Naive B cell (primary cell): Measurements from ENCODE around the gene ATAD2B. TPM values are rescaled to one million over a fixed set of nuclear protein-coding genes. Genes with fewer than 3 reads are reported as not detected.
A peak's percentile ranks its signal among the peaks of the same experiment; 100 is the strongest.
"Not testable (repeated sequence)": the region's sequence is repeated elsewhere in the genome, so short reads cannot be mapped to it uniquely, and the experiment has no call there.

ENCODE experiments used
- ATAC-seq, 2 donors: fragments of 150-1000 bp; cut with Tn5 transposase; 2 replicates each; pipeline ENCODE4 v1.10.0; 2021; ENCODE audit warnings: low read depth in 2 of 2, mild to moderate bottlenecking in 2 of 2, moderate library complexity in 2 of 2
- DNase-seq: peaks from one replicate; pipeline ENCODE4 v3.0.0; 2022
- H3K27ac Mint-ChIP-seq, 6 donors: one replicate each; pipeline ENCODE4 v1.8.0; 2020 to 2022; ENCODE audit warnings: mild to moderate bottlenecking in 6 of 6, mixed read lengths in 6 of 6, moderate library complexity in 5 of 6, inconsistent platforms in 2 of 6
- H3K27me3 Mint-ChIP-seq, 3 donors: one replicate each; pipeline ENCODE4 v1.8.0; 2021 to 2022; ENCODE audit warnings: mixed read lengths in 3 of 3, mild to moderate bottlenecking in 1 of 3
- H3K36me3 Mint-ChIP-seq, 2 donors: one replicate each; pipeline ENCODE4 v1.8.0; 2020 to 2022; ENCODE audit warnings: mixed read lengths in 2 of 2, inconsistent platforms in 1 of 2, mild to moderate bottlenecking in 1 of 2
- H3K4me1 Mint-ChIP-seq, 3 donors: one replicate each; pipeline ENCODE4 v1.8.0; 2020 to 2022; ENCODE audit warnings: mixed read lengths in 3 of 3, inconsistent platforms in 1 of 3, mild to moderate bottlenecking in 1 of 3, moderate library complexity in 1 of 3
- H3K4me3 Mint-ChIP-seq, 8 donors: one replicate each; pipeline ENCODE4 v1.8.0; 2020 to 2022; ENCODE audit warnings: mild to moderate bottlenecking in 8 of 8, mixed read lengths in 8 of 8, moderate library complexity in 8 of 8, inconsistent platforms in 2 of 8
- H3K9me3 Mint-ChIP-seq, 7 donors: one replicate each; pipeline ENCODE4 v1.8.0; 2020 to 2022; ENCODE audit warnings: mixed read lengths in 7 of 7, mild to moderate bottlenecking in 5 of 7, inconsistent platforms in 2 of 7, moderate library complexity in 1 of 7
- polyA plus RNA-seq, 6 donors: library from polyadenylated mRNA; unstranded; fragments of 300-500 nt; fragmentation: Illumina TruSeq; gene quantifications; one replicate each; pipeline ENCODE4 v1.2.3, GENCODE V29; 2021; ENCODE audit warnings: low read depth in 6 of 6

ATAD2B gene
- 10 to 100 TPM in 4 of 6 donors, 1 to 10 TPM in 2; 8.7 to 21.6 (median 15.0) TPM for polyA plus RNA-seq

DNA sequence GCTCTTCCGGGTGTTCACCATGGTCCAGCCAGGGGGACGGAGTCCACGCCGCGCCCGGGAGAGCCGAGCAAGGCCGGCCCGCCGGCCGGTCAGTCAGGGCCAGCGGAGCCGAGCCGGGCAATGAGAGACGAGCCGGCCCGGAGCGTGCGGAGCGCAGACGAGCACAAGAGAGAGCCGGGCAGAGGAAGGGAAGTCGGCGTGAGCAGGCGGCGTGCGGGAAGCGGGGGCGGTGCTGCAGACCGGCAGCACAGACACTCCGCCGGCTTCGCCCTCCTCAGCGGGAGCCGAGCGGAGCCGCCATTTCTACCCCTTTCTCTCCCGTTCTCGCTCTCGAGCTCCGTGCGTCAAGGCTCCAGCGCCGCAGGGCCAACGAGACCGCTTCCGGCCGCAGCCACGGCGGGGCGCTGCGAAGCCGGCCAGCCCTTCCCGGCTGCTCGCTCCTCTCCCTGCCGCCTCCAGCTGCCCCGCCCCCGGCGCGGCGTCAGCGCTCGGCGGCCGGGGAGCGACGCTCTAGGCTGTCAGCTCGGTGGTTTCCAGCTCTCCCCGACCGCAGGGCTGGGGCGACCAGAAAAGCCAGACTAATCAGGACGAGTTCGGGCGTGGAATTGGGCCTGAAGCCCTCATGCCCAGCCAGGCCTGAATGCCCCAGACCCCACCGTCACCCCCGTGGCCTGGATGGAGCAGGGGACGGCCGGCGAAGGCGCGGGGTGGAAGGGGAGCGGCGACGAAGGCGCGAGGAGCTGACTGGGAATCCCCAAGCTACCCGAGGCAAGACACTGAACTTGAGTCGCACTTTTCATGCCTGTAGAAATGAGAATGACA, at the start of gene ATAD2B:
Gene ATAD2B, minus strand, starts transcription at position 374 of the 822 bp plus-strand sequence. Its CDS starts 353 bp downstream, at position 21.
- peak; percentile 66 to 71 for ATAC-seq
- H3K27me3 Mint-ChIP-seq, result no peaks in the 10 kb centered on the region
- no peaks in the 10 kb centered on the region for H3K36me3 Mint-ChIP-seq
- peak within 1 kb of the TSS; percentile 99 to 100 (median 100) for H3K27ac Mint-ChIP-seq
- peaks cover 39 to 47% (median 45%) of the 10 kb centered on the region in 3 donors for H3K4me1 Mint-ChIP-seq
- peak within 1 kb of the TSS; percentile 93 to 99 (median 96) for H3K4me3 Mint-ChIP-seq
- DNase-seq, result peak; percentile 96
- H3K9me3 Mint-ChIP-seq, result no peaks in the 10 kb centered on the region

DNA sequence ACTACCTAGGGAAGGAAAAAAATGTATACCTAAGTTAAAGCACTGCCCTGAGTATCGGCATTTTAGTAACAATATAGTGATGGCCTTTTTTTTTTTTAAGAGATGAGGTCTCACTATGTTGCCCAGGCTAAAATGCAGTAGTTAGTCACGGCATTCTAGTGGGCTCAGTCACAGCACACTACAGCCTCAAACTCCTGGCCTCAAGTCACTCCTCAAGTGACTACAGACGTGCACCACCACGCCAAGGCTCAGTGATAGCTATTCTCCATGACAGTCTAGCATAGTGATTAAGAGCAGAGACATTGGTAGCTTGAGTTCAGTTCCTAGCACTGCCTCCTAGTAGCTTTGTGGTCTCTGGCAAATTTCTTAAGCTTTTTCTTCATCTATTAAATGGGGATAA, 40.9 kb upstream of the ATAD2B start:
- Mint-ChIP-seq H3K9me3 (peaks cover 0 to 2% (median 0%) of the 10 kb centered on the region in 7 donors), H3K36me3 (peaks cover 0 to 5% of the 10 kb centered on the region in 2 donors), H3K27me3 (no peaks in the 10 kb centered on the region), H3K4me3 (no peak overlapping the region), H3K27ac (no peak overlapping the region), H3K4me1 (peaks cover 0 to 4% (median 2%) of the 10 kb centered on the region in 3 donors)
- DNase-seq (no peak), ATAC-seq (no peak)

DNA sequence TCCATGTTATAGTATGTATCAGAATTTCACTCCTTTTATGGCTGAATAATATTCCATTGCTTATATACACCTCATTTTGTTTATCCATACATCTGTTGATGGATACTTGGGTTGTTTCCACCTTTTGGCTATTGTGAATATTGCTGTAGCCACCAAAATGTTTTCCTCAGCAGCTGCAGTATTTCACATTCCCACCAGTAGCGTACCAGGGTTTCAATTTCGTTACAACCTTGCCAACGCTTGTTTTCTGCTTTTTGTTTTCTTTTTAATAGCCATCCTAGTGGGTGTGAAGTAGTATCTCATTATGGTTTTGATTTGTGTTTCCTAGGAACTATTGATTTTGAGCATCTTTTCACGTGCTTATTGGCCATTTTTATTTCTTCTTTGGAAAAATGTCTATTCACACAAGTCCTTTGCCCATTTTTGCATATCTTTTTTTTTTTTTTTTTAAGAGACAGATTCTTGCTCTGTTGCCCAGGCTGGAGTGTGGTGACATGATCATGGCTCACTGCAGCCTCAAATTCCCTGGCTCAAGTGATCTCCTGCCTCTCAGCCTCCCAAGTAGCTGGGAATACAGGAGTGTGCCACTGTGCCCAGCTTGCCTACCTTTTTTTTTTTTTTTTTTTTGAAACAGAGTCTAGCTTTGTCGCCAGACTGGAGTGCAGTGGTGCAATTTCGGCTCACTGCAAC, 27.5 kb upstream of the ATAD2B start:
- DNase-seq, result no peak

DNA sequence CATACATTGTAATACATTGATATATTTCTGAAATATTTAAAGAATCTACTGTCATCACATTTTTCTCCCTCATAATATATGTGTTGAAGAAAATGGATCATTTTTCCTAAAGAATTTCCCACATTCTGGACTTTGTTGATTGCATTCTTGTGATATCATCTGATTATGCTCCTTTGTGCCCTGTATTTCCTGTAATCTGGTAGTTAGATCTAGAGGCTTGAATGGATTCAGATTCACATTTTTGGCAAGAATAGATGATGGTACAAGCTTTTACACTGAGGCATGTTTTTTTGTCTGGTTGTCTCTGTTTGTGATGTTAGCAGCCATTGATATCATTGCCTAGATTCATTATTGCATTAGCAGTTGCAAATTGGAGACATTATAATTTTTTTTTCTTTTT, 26.7 kb upstream of the ATAD2B start:
- H3K27ac Mint-ChIP-seq, result no peak overlapping the region
- no peaks in the 10 kb centered on the region for H3K9me3 Mint-ChIP-seq
- H3K4me1 Mint-ChIP-seq, result peaks cover 0 to 5% (median 4%) of the 10 kb centered on the region in 3 donors
- DNase-seq, result no peak
- no peaks in the 10 kb centered on the region for H3K27me3 Mint-ChIP-seq
- no peak overlapping the region for H3K4me3 Mint-ChIP-seq
- no peak for ATAC-seq
- H3K36me3 Mint-ChIP-seq, result no peaks in the 10 kb centered on the region

More for the DNA sequence above, 27.5 kb upstream of the ATAD2B start:
- Mint-ChIP-seq H3K9me3 (no peaks in the 10 kb centered on the region), H3K36me3 (no peaks in the 10 kb centered on the region), H3K4me3 (no peak overlapping the region), H3K27ac (no peak overlapping the region), H3K27me3 (no peaks in the 10 kb centered on the region), H3K4me1 (peaks cover 0 to 5% (median 4%) of the 10 kb centered on the region in 3 donors)
- ATAC-seq, result no peak

DNA sequence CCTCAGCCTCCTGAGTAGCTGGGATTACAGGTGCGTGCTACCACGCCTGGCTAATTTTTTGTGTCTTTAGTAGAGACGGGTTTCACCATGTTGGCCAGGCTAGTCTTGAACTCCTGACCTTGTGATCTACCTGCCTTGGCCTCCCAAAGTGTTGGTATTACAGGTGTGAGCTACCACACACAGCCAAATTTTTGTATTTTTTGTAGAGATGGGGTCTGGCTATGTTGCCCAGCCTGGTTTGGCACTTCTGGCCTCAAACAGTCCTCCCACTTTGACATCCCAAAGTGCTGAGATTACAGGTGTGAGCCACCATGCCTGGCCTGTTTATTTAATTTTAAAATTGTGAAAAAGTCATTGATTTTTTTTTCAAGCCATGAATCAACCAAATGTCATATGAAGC, 25.6 kb upstream of the ATAD2B start:
- not testable (repeated sequence) for H3K4me3 Mint-ChIP-seq, H3K27me3 Mint-ChIP-seq, H3K27ac Mint-ChIP-seq, H3K36me3 Mint-ChIP-seq, H3K4me1 Mint-ChIP-seq, ATAC-seq, H3K9me3 Mint-ChIP-seq, DNase-seq

DNA sequence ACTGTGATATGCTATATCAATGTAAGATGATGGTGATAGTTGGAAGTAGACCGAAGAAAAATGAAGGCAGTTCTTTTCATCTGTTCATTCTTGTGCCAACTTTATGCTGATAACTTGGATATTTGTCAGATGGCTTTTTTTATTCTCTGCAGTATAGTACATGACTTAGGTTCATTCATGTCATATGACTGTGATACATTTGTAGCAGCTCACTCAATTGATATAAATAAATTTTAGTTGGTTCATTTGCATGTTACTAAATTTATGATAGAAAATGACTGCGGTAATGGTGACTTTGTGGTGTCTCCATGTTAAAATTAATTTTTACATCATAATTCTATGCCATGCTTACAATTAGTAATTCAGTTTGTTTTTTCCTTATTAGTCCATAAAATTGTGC, 20.4 kb upstream of the ATAD2B start:
- H3K36me3 Mint-ChIP-seq, result no peaks in the 10 kb centered on the region
- no peaks in the 10 kb centered on the region for H3K27me3 Mint-ChIP-seq
- DNase-seq (no peak), ATAC-seq (no peak)
- no peak overlapping the region for H3K4me3 Mint-ChIP-seq
- H3K4me1 Mint-ChIP-seq, result peaks cover 0 to 12% (median 0%) of the 10 kb centered on the region in 3 donors
- H3K9me3 Mint-ChIP-seq, result no peaks in the 10 kb centered on the region
- peak overlapping the region in 1 of 6 donors; percentile 33 for H3K27ac Mint-ChIP-seq

DNA sequence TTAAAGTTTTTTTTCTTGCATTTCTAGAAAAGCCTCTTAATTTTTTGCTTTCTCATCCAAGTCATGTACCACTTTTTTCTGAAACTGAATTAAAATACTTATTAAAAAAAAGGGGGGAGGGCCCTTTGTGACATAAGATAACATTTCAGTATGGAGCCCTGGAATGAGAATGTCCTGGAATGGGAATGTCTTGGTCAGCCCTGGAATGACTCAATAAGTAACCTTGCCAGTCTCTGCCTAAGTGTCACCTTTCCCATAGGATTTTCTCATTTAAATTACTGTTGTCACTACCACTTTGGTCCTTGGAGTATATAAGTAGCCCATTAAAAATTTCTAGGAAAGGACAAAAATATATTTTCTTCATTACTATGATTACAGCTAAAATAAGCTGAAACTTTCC, 18.1 kb upstream of the ATAD2B start:
- ATAC-seq (no peak), DNase-seq (no peak)
- H3K9me3 Mint-ChIP-seq, result no peaks in the 10 kb centered on the region
- no peak overlapping the region for H3K4me3 Mint-ChIP-seq
- no peaks in the 10 kb centered on the region for H3K36me3 Mint-ChIP-seq
- peaks cover 7 to 16% (median 12%) of the 10 kb centered on the region in 3 donors for H3K4me1 Mint-ChIP-seq
- H3K27me3 Mint-ChIP-seq, result no peaks in the 10 kb centered on the region
- H3K27ac Mint-ChIP-seq, result no peak overlapping the region

DNA sequence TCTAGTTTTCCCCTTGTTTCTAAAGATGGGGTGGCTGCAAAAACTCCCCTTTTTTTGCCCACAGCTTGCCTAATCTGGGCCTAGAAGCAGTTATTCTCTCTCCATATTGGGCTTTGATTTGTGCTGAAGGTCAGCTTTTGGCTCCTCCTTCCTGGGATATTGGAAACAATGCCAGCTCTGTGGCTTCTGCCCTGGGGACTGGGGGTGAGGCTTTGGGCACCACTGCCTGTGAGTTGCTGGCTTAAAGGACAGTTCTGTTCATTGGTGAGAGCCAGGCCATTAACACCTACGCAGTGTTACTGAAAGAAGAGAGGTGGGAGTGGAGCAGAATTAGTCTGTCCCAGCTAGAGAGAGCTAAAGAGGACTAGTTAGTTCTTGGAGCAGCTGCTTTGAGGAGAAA, 17.6 kb upstream of the ATAD2B start:
- Mint-ChIP-seq H3K27me3 (peaks cover 0 to under 1% (median 0%) of the 10 kb centered on the region in 3 donors), H3K36me3 (no peaks in the 10 kb centered on the region), H3K9me3 (no peaks in the 10 kb centered on the region), H3K27ac (no peak overlapping the region), H3K4me1 (peaks cover 11 to 21% (median 12%) of the 10 kb centered on the region in 3 donors), H3K4me3 (peak overlapping the region in 2 of 8 donors; percentile 17 to 55)
- ATAC-seq (no peak), DNase-seq (no peak)

DNA sequence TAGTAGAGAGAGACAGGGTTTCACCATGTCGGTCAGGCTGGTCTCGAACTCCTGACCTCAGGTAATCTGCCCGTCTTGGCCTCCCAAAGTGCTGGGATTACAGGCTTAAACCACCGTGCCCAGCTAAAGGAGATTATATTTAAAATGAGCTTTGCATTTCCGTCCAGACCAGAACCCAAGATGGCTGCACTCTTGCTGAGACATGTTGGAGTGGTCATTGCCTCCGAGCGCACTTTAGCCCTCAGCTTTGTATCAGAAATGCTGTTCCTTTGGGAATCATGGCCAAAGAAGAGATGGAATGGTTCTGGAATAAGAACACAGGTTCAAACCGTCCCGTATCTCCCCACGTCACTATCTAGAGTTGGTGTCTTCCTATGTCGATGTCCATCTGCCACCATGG, 16.7 kb upstream of the ATAD2B start:
- Mint-ChIP-seq H3K4me3 (peak overlapping the region in 1 of 8 donors; percentile 55), H3K27me3 (peaks cover 0 to 4% (median 0%) of the 10 kb centered on the region in 3 donors), H3K27ac (no peak overlapping the region), H3K4me1 (peaks cover 19 to 27% (median 19%) of the 10 kb centered on the region in 3 donors), H3K36me3 (no peaks in the 10 kb centered on the region), H3K9me3 (no peaks in the 10 kb centered on the region)
- ATAC-seq (no peak), DNase-seq (no peak)

DNA sequence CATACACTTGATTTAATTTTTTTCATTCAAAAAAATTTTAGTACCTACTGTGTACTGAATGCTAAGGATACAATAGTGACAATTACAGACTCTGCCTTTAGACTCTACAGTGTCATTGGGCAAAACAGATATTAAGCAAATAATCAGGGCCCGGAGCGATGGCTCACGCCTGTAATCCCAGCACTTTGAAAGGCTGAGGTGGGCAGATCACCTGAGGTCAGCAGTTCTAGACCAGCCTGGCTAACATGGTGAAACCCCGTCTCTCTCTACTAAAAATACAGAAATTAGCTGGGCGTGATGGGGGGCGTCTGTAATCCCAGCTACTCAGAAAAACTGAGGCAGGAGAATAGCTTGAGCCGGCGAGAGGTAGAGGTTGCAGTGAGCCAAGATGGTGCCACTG, 14.7 kb upstream of the ATAD2B start:
- H3K27ac Mint-ChIP-seq, result peak overlapping the region in 1 of 6 donors; percentile 88

DNA sequence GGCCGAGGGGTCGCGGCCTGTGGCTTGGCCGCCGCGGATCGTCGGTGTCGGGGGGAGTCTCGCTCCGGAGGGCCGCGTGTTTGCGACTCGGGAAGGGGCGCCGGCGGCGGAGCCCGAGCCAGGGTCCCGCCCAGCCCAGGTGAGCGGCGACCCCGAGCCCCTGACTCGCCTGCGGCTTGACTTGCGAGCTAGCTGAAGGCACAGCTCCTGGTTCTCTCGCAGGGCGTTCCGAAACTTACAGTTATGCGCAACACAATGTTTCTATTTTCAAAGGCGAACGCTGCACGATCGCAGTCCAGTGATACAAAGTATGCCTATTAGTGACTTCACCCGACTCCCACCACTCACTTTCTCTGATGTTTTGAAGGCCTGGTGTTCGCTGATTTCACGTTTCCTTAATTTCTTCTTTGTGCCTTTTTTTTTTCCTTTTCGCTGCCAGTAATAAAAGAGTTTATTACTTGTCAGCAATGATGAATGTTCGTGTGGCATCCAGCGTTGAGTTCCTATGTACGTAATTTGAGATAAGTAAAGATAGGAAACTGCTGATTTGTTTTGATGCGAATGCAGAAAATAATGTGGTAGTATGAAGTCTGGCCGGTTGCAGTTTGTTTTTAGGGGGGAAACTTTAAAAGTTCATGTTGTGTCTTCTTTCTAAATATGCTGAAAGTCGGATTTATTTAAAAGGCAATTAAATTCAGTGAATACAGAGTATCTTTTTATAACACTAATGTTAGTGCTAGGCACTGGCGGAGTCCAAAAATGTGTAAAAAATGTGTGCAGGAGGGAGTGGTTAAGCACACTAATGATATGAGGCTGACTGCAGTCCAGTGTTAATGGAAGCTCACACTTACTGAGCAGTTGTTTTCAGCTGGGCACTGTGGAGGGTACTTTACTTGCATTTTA, 14.0 kb upstream of the ATAD2B start:
- ATAC-seq, result peak; percentile 57 to 58
- H3K9me3 Mint-ChIP-seq, result no peaks in the 10 kb centered on the region
- peaks cover 19 to 27% (median 19%) of the 10 kb centered on the region in 3 donors for H3K4me1 Mint-ChIP-seq
- peak overlapping the region in 5 of 6 donors; percentile 20 to 92 (median 74) for H3K27ac Mint-ChIP-seq
- DNase-seq, result no peak
- H3K4me3 Mint-ChIP-seq, result peak overlapping the region; percentile 80 to 96 (median 90)
- H3K27me3 Mint-ChIP-seq, result peaks cover 0 to 4% (median 0%) of the 10 kb centered on the region in 3 donors
- H3K36me3 Mint-ChIP-seq, result no peaks in the 10 kb centered on the region

More for the DNA sequence above, 14.7 kb upstream of the ATAD2B start:
- DNase-seq, result no peak
- peak overlapping the region in 4 of 8 donors; percentile 10 to 96 (median 58) for H3K4me3 Mint-ChIP-seq
- no peaks in the 10 kb centered on the region for H3K9me3 Mint-ChIP-seq
- ATAC-seq, result no peak
- H3K27me3 Mint-ChIP-seq, result peaks cover 0 to 4% (median 0%) of the 10 kb centered on the region in 3 donors
- H3K4me1 Mint-ChIP-seq, result peaks cover 19 to 27% (median 19%) of the 10 kb centered on the region in 3 donors
- no peaks in the 10 kb centered on the region for H3K36me3 Mint-ChIP-seq

DNA sequence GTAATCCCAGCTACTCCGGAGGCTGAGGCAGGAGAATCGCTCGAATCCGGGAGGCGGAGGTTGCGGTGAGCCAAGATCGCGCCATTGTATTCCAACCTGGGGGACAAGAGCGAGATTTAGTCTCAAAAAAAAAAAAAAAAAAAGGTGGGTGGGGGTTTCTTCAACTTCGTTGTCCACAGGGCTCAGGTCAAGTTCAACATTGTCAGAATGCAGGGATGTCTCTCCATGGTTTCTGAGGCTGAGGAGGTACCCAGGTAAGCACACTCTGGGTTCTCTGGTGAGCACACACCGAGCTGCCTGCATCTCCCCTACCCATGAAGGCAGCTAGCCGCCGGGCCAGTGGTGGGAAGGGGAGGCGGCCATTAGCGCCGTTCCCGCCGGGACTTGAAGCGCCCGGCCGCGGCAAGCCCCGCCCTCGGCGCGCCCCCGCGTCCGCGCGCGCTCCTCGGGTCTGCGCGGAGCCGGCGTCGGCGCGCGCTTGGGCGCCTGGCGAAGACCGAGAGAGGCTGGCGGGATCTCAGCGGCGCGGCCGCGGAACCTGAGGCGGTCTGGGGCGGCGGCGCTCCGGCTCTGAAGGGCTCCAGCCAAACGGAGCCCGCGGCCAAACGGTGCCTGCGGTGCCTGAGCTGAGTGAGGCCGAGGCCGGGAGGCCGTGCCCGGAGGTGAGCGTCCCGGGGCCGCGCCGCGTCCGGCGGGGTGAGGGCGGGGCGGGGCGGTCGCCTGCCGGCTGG, 13.2 kb upstream of the ATAD2B start, which contains the start of gene UBXN2A:
Gene UBXN2A, plus strand, starts transcription at position 477 of the 731 bp plus-strand sequence. CDS start 17,852 bp downstream, outside the sequence.
- H3K9me3 Mint-ChIP-seq, result no peaks in the 10 kb centered on the region
- peaks cover 19 to 27% (median 19%) of the 10 kb centered on the region in 3 donors for H3K4me1 Mint-ChIP-seq

More for the DNA sequence above, 13.2 kb upstream of the ATAD2B start, which contains the start of gene UBXN2A:
- DNase-seq (peak; percentile 79), ATAC-seq (peak; percentile 84 to 86)
- Mint-ChIP-seq H3K4me3 (peak within 1 kb of the TSS; percentile 86 to 97 (median 90)), H3K27ac (peak within 1 kb of the TSS; percentile 20 to 95 (median 91)), H3K36me3 (no peaks in the 10 kb centered on the region), H3K27me3 (peaks cover 0 to 4% (median 0%) of the 10 kb centered on the region in 3 donors)
